ENCODE results near the gene SLC25A4.

The SLC25A4 gene

GRCh38 chr4:185119927-185120630, 23.0 kb upstream of the SLC25A4 start:
- H3K4me3 ChIP-seq (ENCODE audit: control insufficient read depth, low read depth, low read length), result no peak overlapping the region
- TF ChIP-seq CTCF (conservative IDR thresholded peaks at IDR 0.05; ENCODE audit: control insufficient read depth, insufficient read depth, low read depth, low read length), result no peak
- DNase-seq (ENCODE audit: low read depth), result no peak

GRCh38 chr4:185120631-185120946, 22.5 kb upstream of the SLC25A4 start:
- no peak overlapping the region for H3K4me3 ChIP-seq (ENCODE audit: control insufficient read depth, low read depth, low read length)
- TF ChIP-seq CTCF (conservative IDR thresholded peaks at IDR 0.05; ENCODE audit: control insufficient read depth, insufficient read depth, low read depth, low read length), result no peak
- DNase-seq (ENCODE audit: low read depth), result no peak

- no peak for DNase-seq (ENCODE audit: low read depth)
- TF ChIP-seq CTCF (conservative IDR thresholded peaks at IDR 0.05; ENCODE audit: control insufficient read depth, insufficient read depth, low read depth, low read length), result no peak
- no peak overlapping the region for H3K4me3 ChIP-seq (ENCODE audit: control insufficient read depth, low read depth, low read length)
Observed at GRCh38 chr4:185122681-185123345, 20.3 kb upstream of the SLC25A4 start.

GRCh38 chr4:185124006-185124405, 19.1 kb upstream of the SLC25A4 start:
- TF ChIP-seq CTCF (conservative IDR thresholded peaks at IDR 0.05; ENCODE audit: control insufficient read depth, insufficient read depth, low read depth, low read length), result no peak
- no peak for DNase-seq (ENCODE audit: low read depth)
- H3K4me3 ChIP-seq (ENCODE audit: control insufficient read depth, low read depth, low read length), result no peak overlapping the region

- H3K4me3 ChIP-seq (ENCODE audit: control insufficient read depth, low read depth, low read length), result peak overlapping the region; percentile 54
- DNase-seq (ENCODE audit: low read depth), result no peak
- TF ChIP-seq CTCF (conservative IDR thresholded peaks at IDR 0.05; ENCODE audit: control insufficient read depth, insufficient read depth, low read depth, low read length), result no peak
Observed at GRCh38 chr4:185127021-185127925, 15.8 kb upstream of the SLC25A4 start.

GRCh38 chr4:185128272-185129119, 14.6 kb upstream of the SLC25A4 start:
- no peak for TF ChIP-seq CTCF (conservative IDR thresholded peaks at IDR 0.05; ENCODE audit: control insufficient read depth, insufficient read depth, low read depth, low read length)
- peak overlapping the region; percentile 54 for H3K4me3 ChIP-seq (ENCODE audit: control insufficient read depth, low read depth, low read length)
- DNase-seq (ENCODE audit: low read depth), result no peak

All from fibroblast of mammary gland (primary cell).